Neural cell (in vitro differentiated cells): ENCODE results near the gene VLDLR. TPM values are rescaled to one million over a fixed set of nuclear protein-coding genes. Genes with fewer than 3 reads are reported as not detected.

Experiments used
- H2AFZ ChIP-seq: fragments of 200-600, 300-800 bp; sonication (generic), shearing (Covaris generic); 2 replicates; pipeline ENCODE4 v1.6.0; 2014; ENCODE audit warnings: low read depth, mild to moderate bottlenecking, antibody characterized with exemption, low read length, moderate library complexity
- H3F3A ChIP-seq: fragments of 200-600 bp; shearing (Covaris generic); 2 replicates; pipeline ENCODE4 v1.6.1; 2016; ENCODE audit warnings: mild to moderate bottlenecking, moderate library complexity, mixed read lengths, antibody characterized with exemption, low read length; ENCODE audit not compliant: insufficient read depth, poor library complexity, severe bottlenecking
- H3K27ac ChIP-seq: fragments of 200-600, 300-800 bp; sonication (generic), shearing (Covaris generic); 2 replicates; pipeline ENCODE4 v1.5.1; 2014; ENCODE audit warnings: mild to moderate bottlenecking, low read length, moderate library complexity
- H3K27me3 ChIP-seq: fragments of 300-800, 200-600 bp; sonication (generic), shearing (Covaris generic); 2 replicates; pipeline ENCODE4 v1.6.0; 2014; ENCODE audit warnings: mild to moderate bottlenecking, low read depth, low read length, moderate library complexity; ENCODE audit not compliant: insufficient read depth
- H3K36me3 ChIP-seq: fragments of 300-800, 200-600 bp; sonication (generic), shearing (Covaris generic); 2 replicates; pipeline ENCODE4 v1.5.1; 2014; ENCODE audit warnings: mild to moderate bottlenecking, antibody characterized with exemption, low read length, moderate library complexity; ENCODE audit not compliant: insufficient read depth
- H3K4me2 ChIP-seq: fragments of 300-800, 200-600 bp; sonication (generic), shearing (Covaris generic); 2 replicates; pipeline ENCODE4 v1.6.0; 2014; ENCODE audit warnings: mild to moderate bottlenecking, low read length
- H3K4me3 ChIP-seq: fragments of 300-800, 200-600 bp; sonication (generic), shearing (Covaris generic); 2 replicates; pipeline ENCODE4 v1.5.1; 2014; ENCODE audit warnings: mild to moderate bottlenecking, low read length, moderate library complexity
- H3K79me2 ChIP-seq: fragments of 200-600 bp; shearing (Covaris generic); replicated peaks from 2 replicates; pipeline ENCODE4 v1.6.0; 2014; ENCODE audit warnings: mild to moderate bottlenecking, low read length, moderate library complexity; ENCODE audit not compliant: insufficient read depth
- H3K9ac ChIP-seq: fragments of 300-800, 200-600 bp; sonication (generic), shearing (Covaris generic); 2 replicates; pipeline ENCODE4 v1.6.1; 2016; ENCODE audit warnings: mild to moderate bottlenecking, low read length, mixed read lengths
- H3K9me2 ChIP-seq: fragments of 200-600 bp; shearing (Covaris generic); 2 replicates; pipeline ENCODE4 v1.6.1; 2016; ENCODE audit warnings: mild to moderate bottlenecking, low read length, mixed read lengths; ENCODE audit not compliant: insufficient read depth
- H3K9me3 ChIP-seq: fragments of 200-600, 300-800 bp; sonication (generic), shearing (Covaris generic); 2 replicates; pipeline ENCODE4 v1.6.1; 2016; ENCODE audit warnings: mild to moderate bottlenecking, mixed run types, low read length, moderate library complexity, mixed read lengths
- H4K20me1 ChIP-seq: fragments of 200-600 bp; shearing (Covaris generic); 2 replicates; pipeline ENCODE4 v1.6.1; 2016; ENCODE audit warnings: mild to moderate bottlenecking, mixed run types; ENCODE audit not compliant: insufficient read depth
- CTCF ChIP-seq: fragments of 450-650 bp; IDR thresholded peaks from 2 replicates; pipeline ENCODE4 v1.5.1; 2014; ENCODE audit warnings: antibody characterized with exemption, mild to moderate bottlenecking, moderate library complexity; ENCODE audit not compliant: poor library complexity, severe bottlenecking
- EP300 ChIP-seq: fragments of 450-650 bp; conservative IDR thresholded peaks from 2 replicates; pipeline ENCODE4 v1.6.1; 2014; ENCODE audit warnings: antibody characterized with exemption, mild to moderate bottlenecking, moderate library complexity; ENCODE audit not compliant: poor library complexity, severe bottlenecking
- EZH2 ChIP-seq: fragments of 200-600, 300-800 bp; shearing (Covaris generic), sonication (generic); IDR thresholded peaks from 2 replicates; pipeline ENCODE4 v1.6.1; 2014; ENCODE audit warnings: antibody characterized with exemption, low read length, borderline replicate concordance, mild to moderate bottlenecking; ENCODE audit not compliant: insufficient read depth, poor library complexity, severe bottlenecking
- MXI1 ChIP-seq: fragments of 450-650 bp; conservative IDR thresholded peaks from 2 replicates; pipeline ENCODE4 v1.6.1; 2014; ENCODE audit warnings: antibody characterized with exemption, mild to moderate bottlenecking; ENCODE audit not compliant: poor library complexity, severe bottlenecking
- POLR2AphosphoS5 ChIP-seq: IDR thresholded peaks from 2 replicates; pipeline ENCODE4 v1.6.1; 2012
- RAD21 ChIP-seq: fragments of 450-650 bp; conservative IDR thresholded peaks from 2 replicates; pipeline ENCODE4 v1.6.1; 2014; ENCODE audit warnings: antibody characterized with exemption, mild to moderate bottlenecking, moderate library complexity
- REST ChIP-seq: IDR thresholded peaks from 2 replicates; pipeline ENCODE4 v1.6.1; 2012; ENCODE audit warnings: borderline replicate concordance
- SMC3 ChIP-seq: fragments of 450-650 bp; conservative IDR thresholded peaks from 2 replicates; pipeline ENCODE4 v1.6.1; 2014; ENCODE audit warnings: antibody characterized with exemption, mild to moderate bottlenecking, moderate library complexity; ENCODE audit not compliant: poor library complexity
- TAF1 ChIP-seq: IDR thresholded peaks from 2 replicates; pipeline ENCODE4 v1.6.1; 2012; ENCODE audit warnings: low read depth
- polyA plus RNA-seq: library from polyadenylated mRNA; depleted of rRNA; stranded (reverse); fragments of >200 nt; gene quantifications from 2 replicates; pipeline ENCODE4 v1.2.3, GENCODE V29; 2014

VLDLR gene
- polyA plus RNA-seq, 1 donor from 2014 or later = 62.7 TPM

- H3K27me3 ChIP-seq = no peaks in the 10 kb centered on the region
- no peaks in the 10 kb centered on the region for H3K36me3 ChIP-seq
- no peak overlapping the region for H3K4me3 ChIP-seq
- H3K9me3 ChIP-seq = no peaks in the 10 kb centered on the region
- no peak overlapping the region for H3K9ac ChIP-seq
- H3F3A ChIP-seq = no peaks in the 10 kb centered on the region
- TF ChIP-seq SMC3 = no peak
- no peak for TF ChIP-seq REST
- no peak for TF ChIP-seq POLR2AphosphoS5
- no peak for TF ChIP-seq RAD21
- TF ChIP-seq EP300 = no peak
- no peak for TF ChIP-seq TAF1
- no peak for TF ChIP-seq CTCF
- TF ChIP-seq EZH2 = no peak
- no peak for TF ChIP-seq MXI1
- H2AFZ ChIP-seq = no peak overlapping the region
- no peak overlapping the region for H3K4me2 ChIP-seq
- no peaks in the 10 kb centered on the region for H3K9me2 ChIP-seq
- H4K20me1 ChIP-seq = no peaks in the 10 kb centered on the region
- no peaks in the 10 kb centered on the region for H3K79me2 ChIP-seq
- no peak overlapping the region for H3K27ac ChIP-seq
Measured at GRCh38 chr9:2615497-2615896, 6.1 kb upstream of the VLDLR start.

- TF ChIP-seq REST (no peak), POLR2AphosphoS5 (no peak), TAF1 (no peak), RAD21 (no peak), SMC3 (no peak), CTCF (no peak), EP300 (no peak), MXI1 (no peak), EZH2 (no peak)
- Histone ChIP-seq H3K27ac (no peak overlapping the region), H3K4me2 (no peak overlapping the region), H3K36me3 (no peaks in the 10 kb centered on the region), H3K79me2 (no peaks in the 10 kb centered on the region), H4K20me1 (no peaks in the 10 kb centered on the region), H3K9me2 (no peaks in the 10 kb centered on the region), H3K4me3 (no peak overlapping the region), H3K27me3 (no peaks in the 10 kb centered on the region), H2AFZ (no peak overlapping the region), H3K9ac (no peak overlapping the region), H3K9me3 (no peaks in the 10 kb centered on the region), H3F3A (peaks cover 4% of the 10 kb centered on the region)
Measured at GRCh38 chr9:2616692-2617377, 4.8 kb upstream of the VLDLR start.
